ENCODE measurements around the gene MDFIC.

DNA sequence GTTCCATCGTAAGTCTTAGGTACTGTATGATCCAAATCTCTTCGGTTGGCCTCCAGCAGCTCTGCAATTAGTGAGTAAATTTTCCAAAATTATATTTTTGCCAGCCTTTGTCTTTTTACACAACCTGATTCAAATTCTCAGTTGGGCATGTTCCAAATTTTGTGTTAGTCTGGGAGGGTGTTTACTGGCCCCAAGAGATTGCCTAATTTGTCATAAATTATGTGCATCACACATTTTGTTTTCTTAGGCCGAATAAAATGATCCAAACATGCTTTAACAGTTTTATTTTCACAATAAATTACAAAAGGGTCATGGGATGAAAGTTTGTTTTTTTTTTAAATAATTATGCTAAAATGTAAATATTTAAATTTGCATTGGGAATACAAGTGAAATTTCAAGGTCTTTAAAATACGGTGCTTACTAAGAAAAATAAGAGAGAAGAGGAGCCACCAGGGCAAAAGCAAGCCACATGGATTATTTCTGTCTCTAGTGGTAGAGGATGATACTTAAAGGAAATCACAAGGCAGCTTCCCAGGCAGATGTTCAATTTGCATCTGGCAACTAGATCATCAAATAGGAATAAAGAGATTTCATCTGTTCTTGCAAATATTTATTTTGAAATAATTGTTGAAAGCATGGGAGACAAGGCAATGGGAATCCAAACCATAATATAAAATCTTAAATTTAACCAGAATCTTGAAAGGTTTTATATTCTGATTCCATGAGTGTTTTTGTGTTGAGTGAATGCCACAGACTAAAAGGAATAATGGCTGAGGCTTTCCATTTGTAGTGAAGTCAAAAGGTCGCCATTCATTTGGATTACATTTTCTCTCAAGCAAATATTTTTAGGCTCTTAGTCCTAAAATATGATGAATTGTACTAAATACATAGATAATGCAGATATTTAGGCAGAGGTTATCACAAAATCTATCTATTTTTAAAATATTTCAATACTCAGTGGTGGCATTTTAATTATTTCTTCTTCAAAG lies 111.1 kb downstream of the MDFIC start:
- TF ChIP-seq CTCF (conservative IDR thresholded peaks at IDR 0.05) (no peak), ZFX (IDR thresholded peaks at IDR 0.05) (no peak)
